GM18861 (cell line): ENCODE results near the gene ERC1.
A peak's percentile ranks its signal among the peaks of the same experiment; 100 is the strongest.
"Not testable (repeated sequence)": the region's sequence is repeated elsewhere in the genome, so short reads cannot be mapped to it uniquely, and the experiment has no call there.

ENCODE experiments used
- ATAC-seq: cut with Tn5 transposase; IDR thresholded peaks from one replicate; pipeline ENCODE4 v1.9.1; 2021; ENCODE audit not compliant: unreplicated experiment

The ERC1 gene

GRCh38 chr12:1069846-1070245, 78.8 kb downstream of the ERC1 start:
- ATAC-seq, result no peak

GRCh38 chr12:1071182-1071581, 80.2 kb downstream of the ERC1 start:
- ATAC-seq, result no peak

DNA sequence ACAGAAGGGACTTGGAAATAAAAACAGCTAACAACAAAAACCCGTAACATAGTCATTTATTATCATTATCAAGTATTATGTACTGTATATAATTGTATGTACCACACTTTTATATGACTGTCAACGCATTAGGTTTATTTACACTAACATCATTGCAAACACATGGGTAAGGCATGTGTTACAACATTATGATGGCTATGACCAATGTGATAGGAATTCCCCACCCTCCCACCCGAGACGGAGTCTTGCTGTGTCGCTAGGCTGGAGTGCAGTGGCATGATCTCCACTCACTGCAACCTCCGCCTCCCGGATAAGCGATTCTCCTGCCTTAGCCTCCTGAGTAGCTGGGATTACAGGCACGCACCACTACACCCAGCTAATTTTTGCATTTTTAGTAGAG, 82.6 kb downstream of the ERC1 start:
- ATAC-seq, result no peak

DNA sequence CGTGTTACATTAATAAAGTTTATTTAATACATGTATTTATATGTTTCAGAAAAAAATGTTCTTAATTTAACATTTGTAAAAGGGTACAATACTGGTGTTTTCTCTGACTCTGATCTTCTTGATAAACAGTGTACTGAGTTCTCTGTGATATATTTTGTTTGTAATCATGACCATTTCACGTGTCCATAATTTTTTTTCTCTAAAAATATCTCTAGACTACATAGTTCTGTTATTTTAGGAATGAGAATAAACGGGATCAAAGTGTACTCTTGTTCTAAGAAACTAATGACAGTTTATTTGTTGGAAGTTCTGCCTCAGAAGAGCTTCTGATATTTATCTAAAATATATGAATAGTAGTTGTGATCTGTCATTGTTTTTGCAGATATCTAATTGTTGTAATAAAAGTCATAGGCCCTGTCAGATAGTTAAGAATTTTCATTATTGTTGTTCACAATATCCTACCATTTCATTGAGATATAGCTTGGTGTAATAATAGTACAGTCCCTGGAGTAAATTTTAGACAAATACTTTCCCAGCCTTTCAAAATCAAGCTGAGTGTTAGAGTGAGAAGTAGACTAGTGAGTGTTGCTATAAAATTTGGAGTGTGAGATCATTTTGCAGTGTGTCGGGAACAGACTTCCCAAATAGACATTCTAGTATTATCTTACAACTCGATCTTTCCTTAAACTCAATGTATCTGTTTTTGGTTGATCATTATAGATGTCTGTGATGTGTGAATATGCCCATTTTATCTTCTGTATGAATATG, 86.2 kb downstream of the ERC1 start:
- no peak for ATAC-seq

- no peak for ATAC-seq
Observed at GRCh38 chr12:1078002-1078401, 87.0 kb downstream of the ERC1 start.

DNA sequence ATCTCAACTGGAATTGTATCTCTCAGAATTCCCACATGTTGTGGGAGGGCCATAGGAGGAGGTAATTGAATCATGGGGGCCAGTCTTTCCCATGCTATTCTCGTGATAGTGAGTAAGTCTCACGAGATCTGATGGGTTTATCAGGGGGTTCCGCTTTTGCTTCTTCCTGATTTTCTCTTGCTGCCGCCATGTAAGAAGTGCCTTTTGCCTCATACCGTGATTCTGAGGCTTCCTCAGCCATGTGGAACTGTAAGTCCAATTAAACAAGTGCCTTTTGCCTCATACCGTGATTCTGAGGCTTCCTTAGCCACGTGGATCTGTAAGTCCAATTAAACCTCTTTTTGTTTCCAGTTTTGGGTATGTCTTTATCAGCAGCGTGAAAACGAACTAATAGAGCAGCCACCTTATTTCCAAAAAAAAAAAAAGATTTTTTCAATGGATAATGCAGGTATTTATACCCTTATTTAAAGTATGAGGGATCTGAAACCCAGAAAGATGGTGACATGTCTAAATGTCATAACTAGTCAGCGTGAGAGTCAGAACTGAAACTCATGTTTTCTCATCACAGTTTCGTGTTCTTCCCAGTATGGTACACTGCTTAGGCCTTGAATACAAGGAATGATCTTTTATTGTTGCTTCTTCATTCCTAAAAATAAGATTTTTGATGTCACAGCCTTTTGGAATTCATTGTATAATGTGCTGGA, 89.6 kb downstream of the ERC1 start:
- no peak for ATAC-seq

- no peak for ATAC-seq
Observed at GRCh38 chr12:1083151-1083888, 92.3 kb downstream of the ERC1 start.

- ATAC-seq, result no peak
Observed at GRCh38 chr12:1083889-1084262, 92.9 kb downstream of the ERC1 start.

DNA sequence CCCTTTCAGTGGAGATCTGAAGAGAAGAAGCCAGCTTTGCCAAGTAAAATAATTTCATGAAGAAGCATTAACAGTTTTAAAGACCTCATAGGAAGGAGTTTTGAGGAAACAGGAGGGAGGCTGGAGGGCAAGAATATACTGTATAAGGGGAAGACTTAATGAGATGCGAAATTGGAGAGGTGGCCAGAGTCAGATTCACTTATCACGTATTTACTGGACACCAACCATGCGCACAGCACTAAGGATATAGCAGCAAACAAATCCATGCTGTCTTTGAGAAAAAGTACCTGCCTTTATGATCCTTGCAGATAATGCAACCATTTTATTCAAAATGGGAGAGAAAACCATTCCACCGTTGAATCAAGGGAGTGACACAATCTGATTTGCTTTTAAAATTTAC, 100.3 kb downstream of the ERC1 start:
- ATAC-seq, result no peak

- ATAC-seq, result no peak
Observed at GRCh38 chr12:1093166-1093751, 102.2 kb downstream of the ERC1 start.

DNA sequence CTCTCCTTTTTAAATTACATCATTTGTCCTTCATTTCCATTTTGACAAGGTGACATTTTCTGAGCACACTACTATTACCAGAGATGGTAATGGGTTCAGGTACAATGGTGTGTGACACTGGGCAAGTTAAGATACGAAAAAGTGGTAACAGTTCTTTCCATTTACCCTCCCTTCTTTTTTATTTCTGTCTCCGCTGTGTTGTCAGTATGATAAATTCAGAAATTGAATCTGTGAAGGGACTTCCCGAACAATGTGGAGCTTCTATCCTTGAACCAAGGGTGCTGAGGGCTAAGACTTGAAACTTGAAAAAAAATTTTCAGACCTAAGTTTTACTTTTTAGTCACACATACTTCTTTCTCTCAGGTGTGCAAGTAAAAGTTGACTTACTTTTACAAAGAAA, 103.7 kb downstream of the ERC1 start:
- ATAC-seq, result no peak

DNA sequence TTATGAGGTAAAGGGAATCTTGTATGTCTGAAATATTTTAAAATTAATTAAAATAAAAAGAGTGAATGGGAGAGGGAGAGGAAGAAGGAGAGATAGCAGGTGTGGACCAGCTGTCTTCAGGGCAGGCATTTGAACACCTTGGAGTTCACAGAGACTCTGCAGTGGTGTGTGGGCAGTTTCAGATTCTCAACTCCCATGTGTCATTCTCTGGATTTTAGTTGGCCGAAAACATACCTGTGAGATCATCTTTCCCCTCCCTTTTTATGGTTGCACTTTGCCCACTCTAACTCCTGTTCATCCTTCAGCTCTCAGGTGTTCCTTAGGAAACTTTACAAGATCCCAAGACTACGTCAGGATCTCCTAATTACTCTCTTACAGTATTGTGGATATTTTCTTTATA, 108.1 kb downstream of the ERC1 start:
- no peak for ATAC-seq

- not testable (repeated sequence) for ATAC-seq
Observed at GRCh38 chr12:1099618-1100017, 108.6 kb downstream of the ERC1 start.

DNA sequence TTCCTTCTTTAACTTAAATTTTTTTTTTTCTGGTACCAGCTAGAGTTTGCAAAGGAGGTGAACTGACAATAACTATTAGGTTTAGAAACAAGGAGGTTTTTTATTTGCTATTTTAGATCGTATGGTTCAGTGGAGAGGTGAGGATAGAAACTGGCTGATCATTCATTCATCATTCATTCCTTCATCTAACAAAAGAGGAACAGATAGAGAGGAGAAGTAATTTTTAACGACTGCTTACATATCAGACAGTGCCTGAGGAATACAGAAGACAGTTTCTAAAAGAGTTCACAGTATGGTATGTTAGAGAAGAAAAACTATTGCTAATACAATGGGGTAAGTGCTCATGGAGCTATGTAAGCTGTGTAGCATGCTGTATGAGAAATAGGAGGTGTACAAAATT, 111.1 kb downstream of the ERC1 start:
- no peak for ATAC-seq

DNA sequence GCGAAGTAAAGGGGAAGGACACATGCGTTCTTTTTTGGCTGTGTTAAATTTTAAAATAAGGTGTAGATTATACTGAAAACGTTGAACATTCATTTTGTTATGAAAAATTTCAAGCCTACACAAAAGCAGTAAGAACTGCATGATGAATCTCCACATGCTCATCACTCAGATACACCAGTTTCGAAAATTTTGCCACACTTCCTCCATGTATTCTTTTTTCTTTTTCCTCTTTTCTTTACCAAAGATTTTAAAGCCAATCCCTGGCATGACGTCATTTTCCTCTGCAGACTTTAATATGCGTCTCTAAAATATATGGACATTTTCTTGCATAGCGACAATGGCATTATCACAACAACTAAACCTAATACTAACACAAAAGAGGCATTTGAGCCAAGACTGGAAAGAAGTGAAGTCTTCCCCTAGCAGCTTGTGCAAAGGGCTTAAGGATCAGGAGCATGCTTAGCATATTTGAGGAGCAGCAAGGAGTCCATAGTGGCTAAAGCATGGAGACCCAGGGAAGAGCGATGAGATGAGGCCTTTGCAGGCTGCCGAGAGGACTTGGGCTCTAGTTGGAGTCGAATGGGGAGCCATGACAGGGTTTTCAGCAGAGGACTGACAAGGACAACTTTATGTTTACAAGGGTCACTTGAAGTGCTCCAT, 111.9 kb downstream of the ERC1 start:
- no peak for ATAC-seq

DNA sequence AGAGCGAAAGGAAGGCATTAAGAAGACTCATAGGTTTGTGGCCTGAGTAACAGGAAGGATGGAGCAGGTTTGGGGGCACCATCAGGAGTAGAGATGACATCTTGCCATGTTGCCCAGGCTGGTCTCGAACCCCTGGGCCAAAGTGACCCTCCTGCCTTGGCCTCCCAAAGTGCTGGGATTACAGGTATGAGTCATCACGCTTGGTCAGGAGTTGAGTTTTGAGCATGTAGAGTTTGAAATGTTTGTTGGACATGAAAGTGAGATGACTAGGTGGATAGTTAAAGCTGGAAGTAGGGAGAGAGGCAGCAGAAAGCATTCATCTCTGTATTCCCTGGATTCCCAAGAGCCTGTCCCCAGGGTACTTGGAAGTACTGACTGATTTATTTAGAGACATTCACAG, 112.6 kb downstream of the ERC1 start:
- ATAC-seq, result no peak

DNA sequence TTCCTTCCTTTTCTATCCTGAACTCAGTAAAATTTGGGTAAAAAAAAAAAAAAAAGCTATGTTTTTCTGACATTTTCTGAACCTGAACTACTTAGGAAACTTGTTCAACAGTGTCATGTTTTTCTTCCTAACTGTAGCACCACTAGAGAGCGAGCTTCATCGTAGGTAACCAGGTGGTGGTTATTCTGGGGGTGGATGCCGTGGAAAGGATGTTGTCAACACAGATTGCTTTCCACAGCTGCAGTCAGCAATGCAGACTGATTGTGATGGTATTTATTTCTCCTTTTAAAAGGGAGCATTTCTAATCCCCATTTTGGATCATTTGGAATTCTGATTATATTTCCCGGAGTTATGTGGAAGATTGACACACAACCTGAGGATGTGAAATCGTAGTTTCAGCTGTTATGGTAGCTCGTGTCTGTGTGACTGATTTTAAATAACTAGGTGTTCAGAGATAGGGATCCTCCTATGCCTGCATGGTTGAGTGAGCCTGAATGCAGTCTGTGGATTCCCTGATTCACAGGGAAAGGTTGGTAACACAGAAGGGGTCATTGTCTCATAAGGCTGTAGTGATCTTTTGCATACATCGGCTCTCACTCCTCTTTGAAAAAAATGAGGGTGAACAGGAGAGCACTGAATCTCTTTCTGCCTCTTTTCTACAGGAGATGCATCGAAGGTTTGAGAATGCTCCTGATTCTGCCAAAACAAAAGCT, 113.2 kb downstream of the ERC1 start:
- ATAC-seq, result no peak

- ATAC-seq, result no peak
Observed at GRCh38 chr12:1107669-1108068, 116.6 kb downstream of the ERC1 start.

- ATAC-seq, result peak; percentile 87
Observed at GRCh38 chr12:1108276-1108675, 117.3 kb downstream of the ERC1 start.

- ATAC-seq, result no peak
Observed at GRCh38 chr12:1115484-1116231, 124.6 kb downstream of the ERC1 start.
